GM12801 (cell line): ENCODE results near the gene PRAC1.

Source experiments
- CTCF ChIP-seq: IDR thresholded peaks from one replicate; pipeline ENCODE4 v1.5.1; 2011; ENCODE audit warnings: control low read depth; ENCODE audit not compliant: insufficient read length; ENCODE audit errors: extremely low read depth

The PRAC1 gene

GRCh38 chr17:48727415-48728175 lies 5.3 kb upstream of the PRAC1 start:
- TF ChIP-seq CTCF: no peak

- no peak for TF ChIP-seq CTCF
These were observed 4.6 kb upstream of the PRAC1 start for GRCh38 chr17:48726916-48727286.

GRCh38 chr17:48726114-48726915 lies 4.0 kb upstream of the PRAC1 start:
- TF ChIP-seq CTCF: no peak

- TF ChIP-seq CTCF: no peak
These were observed 3.2 kb upstream of the PRAC1 start for GRCh38 chr17:48725288-48726064.

- TF ChIP-seq CTCF: no peak
These were observed 2.6 kb upstream of the PRAC1 start for GRCh38 chr17:48725004-48725287.

- no peak for TF ChIP-seq CTCF
These were observed 2.1 kb upstream of the PRAC1 start for GRCh38 chr17:48724251-48725003.
